ENCODE data around the gene HSPA14.
"Not testable (repeated sequence)": the region's sequence is repeated elsewhere in the genome, so short reads cannot be mapped to it uniquely, and the experiment has no call there.

- TF ChIP-seq POLR2A (IDR thresholded peaks at IDR 0.05), result not testable (repeated sequence)
- TF ChIP-seq, protein P1, sequence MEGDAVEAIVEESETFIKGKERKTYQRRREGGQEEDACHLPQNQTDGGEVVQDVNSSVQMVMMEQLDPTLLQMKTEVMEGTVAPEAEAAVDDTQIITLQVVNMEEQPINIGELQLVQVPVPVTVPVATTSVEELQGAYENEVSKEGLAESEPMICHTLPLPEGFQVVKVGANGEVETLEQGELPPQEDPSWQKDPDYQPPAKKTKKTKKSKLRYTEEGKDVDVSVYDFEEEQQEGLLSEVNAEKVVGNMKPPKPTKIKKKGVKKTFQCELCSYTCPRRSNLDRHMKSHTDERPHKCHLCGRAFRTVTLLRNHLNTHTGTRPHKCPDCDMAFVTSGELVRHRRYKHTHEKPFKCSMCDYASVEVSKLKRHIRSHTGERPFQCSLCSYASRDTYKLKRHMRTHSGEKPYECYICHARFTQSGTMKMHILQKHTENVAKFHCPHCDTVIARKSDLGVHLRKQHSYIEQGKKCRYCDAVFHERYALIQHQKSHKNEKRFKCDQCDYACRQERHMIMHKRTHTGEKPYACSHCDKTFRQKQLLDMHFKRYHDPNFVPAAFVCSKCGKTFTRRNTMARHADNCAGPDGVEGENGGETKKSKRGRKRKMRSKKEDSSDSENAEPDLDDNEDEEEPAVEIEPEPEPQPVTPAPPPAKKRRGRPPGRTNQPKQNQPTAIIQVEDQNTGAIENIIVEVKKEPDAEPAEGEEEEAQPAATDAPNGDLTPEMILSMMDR (IDR thresholded peaks at IDR 0.05 in 8 of 11, conservative IDR thresholded peaks at IDR 0.05 in 3 of 11), result not testable (repeated sequence)
Observed at GRCh38 chr10:14864871-14865270, 26.8 kb downstream of the HSPA14 start.
